ENCODE data around the gene MAMDC4. TPM values are rescaled to one million over a fixed set of nuclear protein-coding genes. Genes with fewer than 3 reads are reported as not detected.
"Not testable (repeated sequence)": the region's sequence is repeated elsewhere in the genome, so short reads cannot be mapped to it uniquely, and the experiment has no call there.

The MAMDC4 gene
- total RNA-seq, 2 experiments from 2014 or later, result 18.5 to 19.1 TPM

GRCh38 chr9:136843801-136844740 is 8.1 kb upstream of the MAMDC4 start:
- DNase-seq (peak; percentile 76), ATAC-seq (peak; percentile 7)
- not testable (repeated sequence) for H3K9me3 Mint-ChIP-seq; H3K27ac Mint-ChIP-seq; H3K36me3 Mint-ChIP-seq (ENCODE audit: low read depth)
- H3K27me3 Mint-ChIP-seq, result peaks cover 17% of the 10 kb centered on the region
- POLR2A ChIA-PET, result interaction anchor here (1.0 to 1.8 kb wide), 3 partner anchors 42 to 58 kb away, joined by 3 to 6 read pairs (median 5); partner anchors contain the start of gene TRAF2
- CTCF ChIA-PET, result interaction anchor here (0.7 to 3.5 kb wide), 12 partner anchors 9 to 191 kb away, joined by 3 to 22 read pairs (median 7); partner anchors contain the start of gene RABL6
- intact Hi-C loops (cut with micrococcal nuclease), result loop anchor here (5.0 kb wide), 1 partner anchor 57 kb away; no protein-coding TSS in a partner anchor
- peak; percentile 93 for TF ChIP-seq CTCF (IDR thresholded peaks at IDR 0.05)
- H3K4me3 Mint-ChIP-seq, result peak overlapping the region; percentile 46
- peaks cover 18% of the 10 kb centered on the region for H3K4me1 Mint-ChIP-seq (ENCODE audit: low read depth)

- peak; percentile 37 for DNase-seq
Measured at GRCh38 chr9:136844761-136845464, 7.2 kb upstream of the MAMDC4 start.

GRCh38 chr9:136845465-136846260 is 6.5 kb upstream of the MAMDC4 start:
- H3K27ac Mint-ChIP-seq, result no peak overlapping the region
- no peak for TF ChIP-seq CTCF (IDR thresholded peaks at IDR 0.05)
- DNase-seq, result no peak
- H3K36me3 Mint-ChIP-seq (ENCODE audit: low read depth), result peaks cover 11% of the 10 kb centered on the region
- no peaks in the 10 kb centered on the region for H3K9me3 Mint-ChIP-seq
- peaks cover 17% of the 10 kb centered on the region for H3K27me3 Mint-ChIP-seq
- H3K4me3 Mint-ChIP-seq, result no peak overlapping the region
- ChIA-PET CTCF (interaction anchor here (1.2 to 3.1 kb wide), 2 partner anchors 39 to 183 kb away, joined by 3 to 9 read pairs; no protein-coding TSS in a partner anchor), POLR2A (no interaction called here)
- ATAC-seq, result no peak
- intact Hi-C loops (cut with micrococcal nuclease), result loop anchor here (5.0 kb wide), 1 partner anchor 57 kb away; no protein-coding TSS in a partner anchor
- peaks cover 16% of the 10 kb centered on the region for H3K4me1 Mint-ChIP-seq (ENCODE audit: low read depth)

More at GRCh38 chr9:136844761-136845464, 7.2 kb upstream of the MAMDC4 start:
- no peak for ATAC-seq
- Mint-ChIP-seq H3K9me3 (no peaks in the 10 kb centered on the region), H3K27ac (no peak overlapping the region), H3K27me3 (peaks cover 17% of the 10 kb centered on the region), H3K36me3 (ENCODE audit: low read depth) (peaks cover 9% of the 10 kb centered on the region), H3K4me1 (ENCODE audit: low read depth) (peaks cover 18% of the 10 kb centered on the region), H3K4me3 (no peak overlapping the region)
- intact Hi-C loops (cut with micrococcal nuclease), result loop anchor here (5.0 kb wide), 2 partner anchors 57 to 58 kb away; no protein-coding TSS in a partner anchor
- ChIA-PET POLR2A (interaction anchor here (1.0 to 1.8 kb wide), 3 partner anchors 41 to 57 kb away, joined by 3 to 6 read pairs (median 5); partner anchors contain the start of gene TRAF2), CTCF (interaction anchor here (0.8 to 3.5 kb wide), 8 partner anchors 12 to 190 kb away, joined by 3 to 22 read pairs (median 9); partner anchors contain the start of gene RABL6)
- TF ChIP-seq CTCF (IDR thresholded peaks at IDR 0.05), result no peak

GRCh38 chr9:136846376-136847087 is 5.6 kb upstream of the MAMDC4 start:
- no peak overlapping the region for H3K27ac Mint-ChIP-seq
- ChIA-PET CTCF (interaction anchor here (1.0 to 1.6 kb wide), 3 partner anchors 13 to 183 kb away, joined by 3 to 4 read pairs (median 3); no protein-coding TSS in a partner anchor), POLR2A (interaction anchor here (0.9 to 2.6 kb wide), 2 partner anchors 15 to 39 kb away, joined by 4 to 8 read pairs; partner anchors contain the start of gene RABL6)
- DNase-seq (no peak), ATAC-seq (no peak)
- H3K9me3 Mint-ChIP-seq, result no peaks in the 10 kb centered on the region
- peaks cover 17% of the 10 kb centered on the region for H3K27me3 Mint-ChIP-seq
- no peak overlapping the region for H3K4me3 Mint-ChIP-seq
- no peak for TF ChIP-seq CTCF (IDR thresholded peaks at IDR 0.05)
- peaks cover 11% of the 10 kb centered on the region for H3K36me3 Mint-ChIP-seq (ENCODE audit: low read depth)
- intact Hi-C loops (cut with micrococcal nuclease), result loop anchor here (5.0 kb wide), 1 partner anchor 56 kb away; no protein-coding TSS in a partner anchor
- H3K4me1 Mint-ChIP-seq (ENCODE audit: low read depth), result peaks cover 16% of the 10 kb centered on the region
